KMS-11 (cell line): ENCODE measurements around the gene HNRNPC.
A peak's percentile ranks its signal among the peaks of the same experiment; 100 is the strongest.

Source experiments
- H2AFZ ChIP-seq: fragments of 200-600 bp; sonication (generic); 2 replicates; pipeline ENCODE4 v1.6.1; 2016; ENCODE audit warnings: antibody characterized with exemption, mixed run types, low read depth
- H3K27ac ChIP-seq: fragments of 200-600 bp; sonication (generic); 2 replicates; pipeline ENCODE4 v1.6.1; 2016; ENCODE audit warnings: mild to moderate bottlenecking, mixed run types
- H3K27me3 ChIP-seq: fragments of 200-600 bp; sonication (generic); 2 replicates; pipeline ENCODE4 v1.6.1; 2017; ENCODE audit warnings: mild to moderate bottlenecking, low read depth, mixed run types, moderate library complexity; ENCODE audit not compliant: insufficient read depth
- H3K36me3 ChIP-seq: fragments of 200-600 bp; sonication (generic); 2 replicates; pipeline ENCODE4 v1.6.1; 2017; ENCODE audit warnings: mild to moderate bottlenecking, mixed run types; ENCODE audit not compliant: insufficient read depth
- H3K4me1 ChIP-seq: fragments of 200-600 bp; sonication (generic); 2 replicates; pipeline ENCODE4 v1.6.1; 2016; ENCODE audit warnings: mild to moderate bottlenecking, low read depth, mixed run types; ENCODE audit not compliant: poor library complexity, severe bottlenecking
- H3K4me2 ChIP-seq: fragments of 200-600 bp; sonication (generic); 2 replicates; pipeline ENCODE4 v1.7.0; 2016; ENCODE audit warnings: mild to moderate bottlenecking, mixed run types
- H3K4me3 ChIP-seq: fragments of 200-600 bp; sonication (generic); IDR thresholded peaks from 2 replicates; pipeline ENCODE4 v1.6.1; 2017; ENCODE audit warnings: low read depth, low read length, mixed read lengths; ENCODE audit not compliant: insufficient read depth
- H3K79me2 ChIP-seq: fragments of 200-600 bp; sonication (generic); 2 replicates; pipeline ENCODE4 v1.6.1; 2016; ENCODE audit warnings: low read depth, mixed run types; ENCODE audit not compliant: insufficient read depth
- H3K9ac ChIP-seq: fragments of 200-600 bp; sonication (generic); 2 replicates; pipeline ENCODE4 v1.6.1; 2016; ENCODE audit warnings: mild to moderate bottlenecking, mixed run types
- H4K20me1 ChIP-seq: fragments of 200-600 bp; sonication (generic); 2 replicates; pipeline ENCODE4 v1.6.1; 2016; ENCODE audit warnings: mild to moderate bottlenecking, mixed run types; ENCODE audit not compliant: insufficient read depth
- CTCF ChIP-seq: fragments of 200-600 bp; sonication (generic); conservative IDR thresholded peaks from 2 replicates; pipeline ENCODE4 v1.6.1; 2017; ENCODE audit warnings: low read depth, mild to moderate bottlenecking, antibody characterized with exemption, low read length, moderate library complexity, mixed read lengths

Gene HNRNPC

DNA sequence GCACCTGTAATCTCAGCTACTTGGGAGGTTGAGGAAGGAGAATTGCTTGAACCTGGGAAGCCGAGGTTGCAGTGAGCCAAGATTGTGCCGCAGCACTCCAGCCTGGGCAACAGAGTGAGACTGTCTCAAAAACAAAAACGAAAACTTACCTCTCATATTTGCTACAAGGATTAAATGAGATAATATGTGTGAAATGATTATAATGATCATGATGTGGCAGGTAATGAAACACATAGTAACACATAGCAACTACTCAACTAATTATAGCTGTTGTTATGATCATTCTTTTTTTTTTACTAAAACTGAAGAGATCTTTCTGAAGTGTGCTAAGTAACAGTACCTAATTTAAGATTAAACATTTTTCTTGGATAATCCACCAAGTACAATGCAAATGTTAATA, 40.7 kb upstream of the HNRNPC start:
- Histone ChIP-seq H3K27ac (no peak overlapping the region), H3K27me3 (no peaks in the 10 kb centered on the region), H4K20me1 (no peaks in the 10 kb centered on the region), H3K36me3 (no peaks in the 10 kb centered on the region), H3K9ac (no peak overlapping the region), H3K4me1 (peaks cover 28% of the 10 kb centered on the region), H3K4me2 (no peak overlapping the region), H3K4me3 (no peak overlapping the region), H2AFZ (no peak overlapping the region), H3K79me2 (no peaks in the 10 kb centered on the region)
- no peak for TF ChIP-seq CTCF

- Histone ChIP-seq H3K4me3 (no peak overlapping the region), H4K20me1 (no peaks in the 10 kb centered on the region), H3K79me2 (no peaks in the 10 kb centered on the region), H3K27ac (peak overlapping the region; percentile 88), H3K4me1 (peaks cover 28% of the 10 kb centered on the region), H3K36me3 (no peaks in the 10 kb centered on the region), H3K4me2 (peak overlapping the region; percentile 67), H3K27me3 (no peaks in the 10 kb centered on the region), H2AFZ (peak overlapping the region; percentile 86), H3K9ac (peak overlapping the region; percentile 77)
- TF ChIP-seq CTCF, result no peak
These were observed 40.0 kb upstream of the HNRNPC start for GRCh38 chr14:21309238-21309636.

DNA sequence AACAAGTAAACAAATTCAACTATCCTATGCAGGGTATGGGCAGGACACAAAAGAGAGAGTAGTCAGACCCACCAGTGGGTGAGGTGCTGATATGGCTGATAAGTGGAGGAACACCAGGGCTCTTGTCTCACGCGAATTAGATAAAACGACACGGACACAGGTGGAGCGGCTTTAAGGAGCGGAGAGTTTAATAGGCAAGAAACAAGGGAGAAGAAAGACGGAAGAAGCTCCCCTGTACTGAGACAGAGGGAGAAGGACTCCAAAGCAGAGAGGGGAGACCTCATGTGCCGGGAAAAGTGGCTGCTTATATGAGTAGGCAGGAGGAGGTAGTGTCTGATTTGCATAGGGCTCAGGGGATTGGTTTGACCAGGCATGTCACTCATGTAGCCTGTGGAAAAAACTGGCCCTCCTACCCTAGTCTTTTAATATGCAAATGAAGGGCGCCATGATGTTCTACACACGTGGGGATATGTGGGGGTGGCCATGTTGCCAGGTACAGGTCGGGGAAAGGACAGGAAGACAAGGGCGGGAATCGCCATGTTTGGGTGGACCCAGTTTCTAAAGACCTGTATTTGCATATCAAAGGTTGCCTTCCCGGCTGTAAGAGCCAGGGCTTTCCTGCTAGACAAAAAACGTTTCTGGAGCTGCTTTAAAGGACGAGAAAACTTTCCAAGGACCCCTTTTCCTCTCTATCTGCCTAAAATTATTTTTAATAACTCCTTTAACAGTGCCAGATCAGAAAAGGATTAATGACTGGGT, 39.4 kb upstream of the HNRNPC start:
- no peak for TF ChIP-seq CTCF
- H3K4me3 ChIP-seq, result no peak overlapping the region
- peak overlapping the region; percentile 71 for H3K4me2 ChIP-seq
- no peaks in the 10 kb centered on the region for H4K20me1 ChIP-seq
- peak overlapping the region; percentile 77 for H3K9ac ChIP-seq
- H2AFZ ChIP-seq, result peak overlapping the region; percentile 86
- H3K4me1 ChIP-seq, result peaks cover 28% of the 10 kb centered on the region
- no peaks in the 10 kb centered on the region for H3K27me3 ChIP-seq
- H3K27ac ChIP-seq, result peak overlapping the region; percentile 88
- H3K36me3 ChIP-seq, result no peaks in the 10 kb centered on the region
- H3K79me2 ChIP-seq, result no peaks in the 10 kb centered on the region

GRCh38 chr14:21308132-21308478, 38.9 kb upstream of the HNRNPC start:
- peaks cover 28% of the 10 kb centered on the region for H3K4me1 ChIP-seq
- peak overlapping the region; percentile 71 for H3K4me2 ChIP-seq
- H3K27ac ChIP-seq, result peak overlapping the region; percentile 70
- H3K79me2 ChIP-seq, result no peaks in the 10 kb centered on the region
- peak overlapping the region; percentile 60; the same call in 1 of the 2 replicates for H2AFZ ChIP-seq
- no peaks in the 10 kb centered on the region for H3K36me3 ChIP-seq
- no peaks in the 10 kb centered on the region for H3K27me3 ChIP-seq
- TF ChIP-seq CTCF, result no peak
- no peak overlapping the region for H3K4me3 ChIP-seq
- H4K20me1 ChIP-seq, result no peaks in the 10 kb centered on the region
- H3K9ac ChIP-seq, result peak overlapping the region; percentile 77; the same call in 1 of the 2 replicates
